ENCODE measurements around the gene BRCA1. TPM values are rescaled to one million over a fixed set of nuclear protein-coding genes. Genes with fewer than 3 reads are reported as not detected.

Gene BRCA1
- total and polyA plus RNA-seq, 2 donors (not counting 1 experiment from before 2014, with no cell fraction given) = 2.4 to 7.2 TPM

DNA sequence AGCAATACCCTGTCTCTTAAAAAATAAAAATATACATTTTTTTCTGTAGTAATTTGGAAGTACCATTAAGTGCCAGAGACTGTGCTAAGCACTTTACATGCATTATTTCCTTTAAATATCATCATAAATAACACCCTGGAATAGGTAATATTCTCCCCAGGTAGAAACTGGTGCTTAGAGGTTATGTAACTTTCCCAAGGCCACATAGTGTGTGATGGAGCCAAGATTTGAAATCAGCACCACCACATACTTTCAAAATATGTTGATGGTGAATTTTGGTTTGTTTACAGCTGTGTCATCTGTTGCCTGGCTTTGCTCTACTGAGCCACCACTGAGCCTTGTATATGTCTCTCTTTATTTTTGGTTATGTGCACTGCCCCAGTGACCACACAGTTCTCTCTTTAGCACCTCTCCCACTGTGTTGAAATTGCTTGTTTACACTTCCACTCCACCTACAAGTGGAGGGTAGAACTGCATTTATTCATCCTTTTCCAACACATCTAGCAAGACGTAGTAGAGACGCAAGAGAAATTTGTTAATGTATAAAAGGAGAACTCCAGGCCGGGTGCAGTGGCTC, 26.8 kb upstream of the BRCA1 start:
- H3K9me3 Mint-ChIP-seq (ENCODE audit: insufficient read depth) = no peaks in the 10 kb centered on the region
- H3K79me2 ChIP-seq (ENCODE audit: control insufficient read depth, insufficient read depth, low read length) = no peaks in the 10 kb centered on the region
- no peak overlapping the region for H3K27ac ChIP-seq (ENCODE audit: low read length in 2 of 2)
- H3K4me1 ChIP-seq (ENCODE audit: control insufficient read depth in 2 of 2, insufficient read depth in 2 of 2, low read length in 2 of 2) = no peaks in the 10 kb centered on the region
- DNase-seq (no peak), ATAC-seq (ENCODE audit: low read depth) (no peak)
- no peak overlapping the region for H3K4me3 ChIP-seq (ENCODE audit: control extremely low read depth in 1 of 5, extremely low read depth in 1 of 5, insufficient read depth in 1 of 5, low read depth in 2 of 5, low read length in 4 of 5)
- ChIA-PET CTCF (interaction anchor here (0.6 kb wide), 1 partner anchor 187 kb away, joined by 3 read pairs; no protein-coding TSS in a partner anchor), POLR2A (interaction anchor here (1.0 kb wide), 1 partner anchor 10 kb away, joined by 3 read pairs; no protein-coding TSS in a partner anchor)
- no CpG with 5 or more reads among the region's 3 CpGs for WGBS (ENCODE audit: insufficient coverage)
- no peak overlapping the region for H3K4me2 ChIP-seq (replicated peaks; ENCODE audit: low read depth, low read length, poor library complexity, severe bottlenecking)
- H3K27me3 ChIP-seq (replicated peaks in 1 of 4; ENCODE audit: control extremely low read depth in 1 of 4, control insufficient read depth in 3 of 4, insufficient read depth in 4 of 4, low read length in 3 of 4) = no peaks in the 10 kb centered on the region
- H4K20me1 ChIP-seq (ENCODE audit: control insufficient read depth, insufficient read depth, low read length, poor library complexity, severe bottlenecking) = no peaks in the 10 kb centered on the region
- no peak overlapping the region for H3K9ac ChIP-seq (ENCODE audit: low read length)
- no peak overlapping the region for H3K4me3 Mint-ChIP-seq
- intact Hi-C loops (cut with micrococcal nuclease) = no loop called here
- H3K36me3 ChIP-seq (replicated peaks in 1 of 2; ENCODE audit: control extremely low read depth in 1 of 2, control insufficient read depth in 1 of 2, extremely low read depth in 1 of 2, insufficient read depth in 2 of 2, low read length in 1 of 2) = peaks cover 0 to 3% of the 10 kb centered on the region in 2 experiments
- H3K27me3 Mint-ChIP-seq = no peaks in the 10 kb centered on the region
- no peaks in the 10 kb centered on the region for H3K4me1 Mint-ChIP-seq
- no peak for TF ChIP-seq EZH2 (IDR thresholded peaks at IDR 0.05; ENCODE audit: borderline replicate concordance, insufficient read depth, low read depth, low read length, poor library complexity, severe bottlenecking)
- H3K9me3 ChIP-seq (ENCODE audit: control extremely low read depth in 1 of 3, control insufficient read depth in 2 of 3, insufficient read depth in 1 of 3, low read length in 2 of 3) = no peaks in the 10 kb centered on the region
- no peak overlapping the region for H3K27ac Mint-ChIP-seq
- no peak overlapping the region for H2AFZ ChIP-seq (ENCODE audit: insufficient read depth, low read depth, low read length, poor library complexity, severe bottlenecking)

GRCh38 chr17:43146649-43147048, 21.5 kb upstream of the BRCA1 start:
- no peaks in the 10 kb centered on the region for H3K9me3 ChIP-seq (ENCODE audit: control extremely low read depth in 1 of 3, control insufficient read depth in 2 of 3, insufficient read depth in 1 of 3, low read length in 2 of 3)
- H3K9me3 Mint-ChIP-seq (ENCODE audit: insufficient read depth) = no peaks in the 10 kb centered on the region
- no peak for ATAC-seq (ENCODE audit: low read depth)
- TF ChIP-seq, protein P1, sequence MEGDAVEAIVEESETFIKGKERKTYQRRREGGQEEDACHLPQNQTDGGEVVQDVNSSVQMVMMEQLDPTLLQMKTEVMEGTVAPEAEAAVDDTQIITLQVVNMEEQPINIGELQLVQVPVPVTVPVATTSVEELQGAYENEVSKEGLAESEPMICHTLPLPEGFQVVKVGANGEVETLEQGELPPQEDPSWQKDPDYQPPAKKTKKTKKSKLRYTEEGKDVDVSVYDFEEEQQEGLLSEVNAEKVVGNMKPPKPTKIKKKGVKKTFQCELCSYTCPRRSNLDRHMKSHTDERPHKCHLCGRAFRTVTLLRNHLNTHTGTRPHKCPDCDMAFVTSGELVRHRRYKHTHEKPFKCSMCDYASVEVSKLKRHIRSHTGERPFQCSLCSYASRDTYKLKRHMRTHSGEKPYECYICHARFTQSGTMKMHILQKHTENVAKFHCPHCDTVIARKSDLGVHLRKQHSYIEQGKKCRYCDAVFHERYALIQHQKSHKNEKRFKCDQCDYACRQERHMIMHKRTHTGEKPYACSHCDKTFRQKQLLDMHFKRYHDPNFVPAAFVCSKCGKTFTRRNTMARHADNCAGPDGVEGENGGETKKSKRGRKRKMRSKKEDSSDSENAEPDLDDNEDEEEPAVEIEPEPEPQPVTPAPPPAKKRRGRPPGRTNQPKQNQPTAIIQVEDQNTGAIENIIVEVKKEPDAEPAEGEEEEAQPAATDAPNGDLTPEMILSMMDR (IDR thresholded peaks at IDR 0.05) = no peak
- TF ChIP-seq EZH2 (IDR thresholded peaks at IDR 0.05; ENCODE audit: borderline replicate concordance, insufficient read depth, low read depth, low read length, poor library complexity, severe bottlenecking) = no peak
- no peaks in the 10 kb centered on the region for H4K20me1 ChIP-seq (ENCODE audit: control insufficient read depth, insufficient read depth, low read length, poor library complexity, severe bottlenecking)
- ChIA-PET POLR2A (no interaction called here), CTCF (no interaction called here)
- 94% methylated on average over 3 of the region's 4 CpGs for WGBS (ENCODE audit: insufficient coverage)
- no peak overlapping the region for H3K4me3 ChIP-seq (ENCODE audit: control extremely low read depth in 1 of 5, extremely low read depth in 1 of 5, insufficient read depth in 1 of 5, low read depth in 2 of 5, low read length in 4 of 5)
- no peaks in the 10 kb centered on the region for H3K79me2 ChIP-seq (ENCODE audit: control insufficient read depth, insufficient read depth, low read length)
- intact Hi-C loops (cut with micrococcal nuclease) = no loop called here
- H3K9ac ChIP-seq (ENCODE audit: low read length) = no peak overlapping the region
- H3K27ac Mint-ChIP-seq = no peak overlapping the region
- H3K4me3 Mint-ChIP-seq = no peak overlapping the region
- H3K4me1 ChIP-seq (ENCODE audit: control insufficient read depth in 2 of 2, insufficient read depth in 2 of 2, low read length in 2 of 2) = no peaks in the 10 kb centered on the region
- no peak overlapping the region for H3K27ac ChIP-seq (ENCODE audit: low read length in 2 of 2)
- no peak for DNase-seq
- H3K4me2 ChIP-seq (replicated peaks; ENCODE audit: low read depth, low read length, poor library complexity, severe bottlenecking) = no peak overlapping the region
- peaks cover 1 to 6% of the 10 kb centered on the region in 2 experiments for H3K36me3 ChIP-seq (replicated peaks in 1 of 2; ENCODE audit: control extremely low read depth in 1 of 2, control insufficient read depth in 1 of 2, extremely low read depth in 1 of 2, insufficient read depth in 2 of 2, low read length in 1 of 2)
- no peaks in the 10 kb centered on the region for H3K27me3 ChIP-seq (replicated peaks in 1 of 4; ENCODE audit: control extremely low read depth in 1 of 4, control insufficient read depth in 3 of 4, insufficient read depth in 4 of 4, low read length in 3 of 4)
- H2AFZ ChIP-seq (ENCODE audit: insufficient read depth, low read depth, low read length, poor library complexity, severe bottlenecking) = no peak overlapping the region
- H3K4me1 Mint-ChIP-seq = no peaks in the 10 kb centered on the region
- H3K27me3 Mint-ChIP-seq = no peaks in the 10 kb centered on the region
